OCI-LY1 (cell line): ENCODE measurements around the gene ARHGAP22.

ENCODE experiments used
- H2AFZ ChIP-seq: fragments of 200-600 bp; sonication (generic), shearing (Covaris generic); 2 replicates; pipeline ENCODE4 v1.6.0; 2014; ENCODE audit warnings: antibody characterized with exemption, mild to moderate bottlenecking, low read length
- H3F3A ChIP-seq: fragments of 200-600 bp; sonication (generic), shearing (Covaris generic); 2 replicates; pipeline ENCODE4 v1.6.0; 2014; ENCODE audit warnings: mild to moderate bottlenecking, antibody characterized with exemption, low read length, moderate library complexity; ENCODE audit not compliant: insufficient read depth
- H3K27ac ChIP-seq: fragments of 200-600 bp; sonication (generic); 2 replicates; pipeline ENCODE4 v1.5.1; 2014; ENCODE audit warnings: low read length, mixed run types, mild to moderate bottlenecking, low read depth; ENCODE audit not compliant: poor library complexity, severe bottlenecking
- H3K27me3 ChIP-seq: fragments of 200-600 bp; sonication (generic); 2 replicates; pipeline ENCODE4 v1.6.0; 2014; ENCODE audit warnings: antibody characterized with exemption, mild to moderate bottlenecking, low read length, moderate library complexity; ENCODE audit not compliant: insufficient read depth
- H3K36me3 ChIP-seq: fragments of 200-600 bp; sonication (generic); 2 replicates; pipeline ENCODE4 v1.6.1; 2014; ENCODE audit warnings: mild to moderate bottlenecking, antibody characterized with exemption, low read length, moderate library complexity, mixed read lengths; ENCODE audit not compliant: insufficient read depth
- H3K4me1 ChIP-seq: fragments of 200-600 bp; sonication (generic); 2 replicates; pipeline ENCODE4 v1.5.1; 2014; ENCODE audit warnings: mild to moderate bottlenecking, low read length, moderate library complexity; ENCODE audit not compliant: insufficient read depth, severe bottlenecking
- H3K4me2 ChIP-seq: fragments of 200-600 bp; sonication (generic), shearing (Covaris generic); 2 replicates; pipeline ENCODE4 v1.6.1; 2014; ENCODE audit warnings: low read length
- H3K4me3 ChIP-seq: fragments of 200-600 bp; sonication (generic); 2 replicates; pipeline ENCODE4 v1.5.1; 2014; ENCODE audit warnings: low read length, low read depth, mild to moderate bottlenecking, mixed read lengths; ENCODE audit not compliant: poor library complexity, severe bottlenecking
- H3K79me2 ChIP-seq: fragments of 200-600 bp; shearing (Covaris generic); 2 replicates; pipeline ENCODE4 v1.6.1; 2016; ENCODE audit warnings: mixed run types, low read length, mixed read lengths; ENCODE audit not compliant: insufficient read depth
- H3K9ac ChIP-seq: fragments of 200-600 bp; sonication (generic), shearing (Covaris generic); 2 replicates; pipeline ENCODE4 v1.6.1; 2014; ENCODE audit warnings: mild to moderate bottlenecking, low read length, mixed read lengths
- H3K9me2 ChIP-seq: fragments of 200-600 bp; sonication (generic), shearing (Covaris generic); 2 replicates; pipeline ENCODE4 v1.6.1; 2014; ENCODE audit warnings: low read depth, mild to moderate bottlenecking, low read length, mixed read lengths
- H3K9me3 ChIP-seq: fragments of 200-600 bp; shearing (Covaris generic); 2 replicates; pipeline ENCODE4 v1.6.1; 2014; ENCODE audit warnings: low read length, mixed read lengths
- H4K20me1 ChIP-seq: fragments of 200-600 bp; sonication (generic), shearing (Covaris generic); 2 replicates; pipeline ENCODE4 v1.6.0; 2016; ENCODE audit warnings: mild to moderate bottlenecking, low read length; ENCODE audit not compliant: insufficient read depth
- CTCF ChIP-seq: fragments of 200-600 bp; sonication (generic), shearing (Covaris generic); IDR thresholded peaks from 2 replicates; pipeline ENCODE4 v1.5.1; 2017; ENCODE audit warnings: mild to moderate bottlenecking, antibody characterized with exemption, low read length, moderate library complexity, mixed read lengths
- EZH2 ChIP-seq: fragments of 200-600 bp; sonication (generic), shearing (Covaris generic); IDR thresholded peaks from 2 replicates; pipeline ENCODE4 v1.8.0; 2017; ENCODE audit warnings: borderline replicate concordance, mixed run types, mild to moderate bottlenecking, antibody characterized with exemption, low read length, moderate library complexity, mixed read lengths

ARHGAP22 gene

DNA sequence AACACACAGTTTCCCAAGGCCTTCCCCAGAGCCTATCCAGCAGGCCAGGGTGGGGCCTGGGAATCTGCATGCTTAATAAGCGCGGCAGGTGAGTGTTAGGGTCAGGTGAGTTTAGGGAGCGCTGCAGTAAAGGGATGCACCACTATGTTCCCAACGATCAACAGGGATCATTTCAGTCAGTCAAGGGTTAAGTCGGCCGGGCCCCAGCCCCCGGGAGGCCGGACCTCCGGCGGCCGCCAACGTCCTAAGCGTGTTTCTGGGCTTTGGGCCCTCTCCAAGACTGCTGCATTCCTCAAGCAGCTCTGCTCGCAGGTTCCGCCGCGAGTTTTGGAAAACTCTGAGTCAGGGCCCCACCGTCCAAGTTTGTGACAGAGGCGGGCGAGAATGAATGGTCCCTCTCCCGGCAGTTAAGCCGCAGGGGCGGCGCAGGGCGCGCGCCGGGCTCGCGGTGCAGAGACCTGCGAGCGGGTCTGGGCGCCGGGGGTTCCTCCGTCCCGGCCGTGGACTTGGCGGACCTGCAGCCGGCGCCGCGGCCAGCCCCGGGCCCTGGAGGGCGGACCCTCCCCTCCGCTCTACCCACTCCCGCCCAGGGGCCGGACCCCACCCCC lies 81.6 kb downstream of the ARHGAP22 start:
- Histone ChIP-seq H3K79me2 (no peaks in the 10 kb centered on the region), H3K4me1 (no peaks in the 10 kb centered on the region), H3K36me3 (no peaks in the 10 kb centered on the region), H3K9me3 (no peaks in the 10 kb centered on the region), H3K4me3 (no peak overlapping the region), H4K20me1 (no peaks in the 10 kb centered on the region), H2AFZ (no peak overlapping the region), H3K9me2 (no peaks in the 10 kb centered on the region), H3K27ac (no peak overlapping the region), H3K27me3 (peaks cover 4% of the 10 kb centered on the region; the same call in 1 of the 2 replicates), H3F3A (no peaks in the 10 kb centered on the region), H3K9ac (no peak overlapping the region), H3K4me2 (no peak overlapping the region)
- TF ChIP-seq EZH2, result no peak

DNA sequence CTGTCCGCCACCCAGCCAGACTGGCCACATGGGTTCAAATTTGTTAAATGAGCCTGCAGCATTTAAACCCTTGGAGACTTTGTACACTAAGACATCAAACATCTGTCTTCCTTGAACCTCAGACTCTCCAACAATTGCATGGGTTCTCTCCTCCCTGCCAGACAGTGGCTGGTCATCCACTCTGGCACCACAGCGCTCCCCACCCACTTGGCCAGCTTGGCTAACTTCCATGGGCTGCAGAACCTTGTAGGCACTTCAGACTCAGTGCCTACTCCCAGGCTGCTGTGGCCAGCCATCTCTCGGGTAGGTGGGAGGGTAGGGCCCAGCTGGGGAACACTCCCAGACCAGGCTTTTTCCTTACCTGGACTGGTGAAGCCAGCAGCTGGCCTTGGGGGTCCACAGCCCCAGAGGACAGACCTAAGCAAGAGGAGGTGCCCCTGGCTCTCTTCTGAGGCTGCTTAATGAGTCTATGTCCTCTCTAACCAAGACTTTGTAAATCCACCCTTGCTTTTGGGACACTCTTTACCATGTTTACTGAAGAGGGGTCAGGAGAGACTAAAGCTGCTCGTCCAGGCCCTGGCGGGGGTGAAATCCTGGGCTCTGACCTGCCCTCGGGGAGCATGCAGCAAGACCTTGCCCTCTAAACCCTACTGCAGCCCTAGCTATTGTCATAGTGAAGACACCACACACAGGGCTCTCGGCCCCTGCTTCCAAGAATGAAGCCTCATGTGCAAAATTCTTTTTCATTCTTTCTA lies 82.7 kb downstream of the ARHGAP22 start:
- Histone ChIP-seq H3F3A (no peaks in the 10 kb centered on the region), H3K4me1 (no peaks in the 10 kb centered on the region), H3K4me2 (no peak overlapping the region), H3K36me3 (no peaks in the 10 kb centered on the region), H3K9ac (no peak overlapping the region), H3K27me3 (peaks cover 4% of the 10 kb centered on the region; the same call in 1 of the 2 replicates), H4K20me1 (no peaks in the 10 kb centered on the region), H3K79me2 (no peaks in the 10 kb centered on the region), H3K27ac (no peak overlapping the region), H3K9me2 (no peaks in the 10 kb centered on the region), H3K9me3 (no peaks in the 10 kb centered on the region), H3K4me3 (no peak overlapping the region), H2AFZ (no peak overlapping the region)
- TF ChIP-seq CTCF (no peak), EZH2 (no peak)

DNA sequence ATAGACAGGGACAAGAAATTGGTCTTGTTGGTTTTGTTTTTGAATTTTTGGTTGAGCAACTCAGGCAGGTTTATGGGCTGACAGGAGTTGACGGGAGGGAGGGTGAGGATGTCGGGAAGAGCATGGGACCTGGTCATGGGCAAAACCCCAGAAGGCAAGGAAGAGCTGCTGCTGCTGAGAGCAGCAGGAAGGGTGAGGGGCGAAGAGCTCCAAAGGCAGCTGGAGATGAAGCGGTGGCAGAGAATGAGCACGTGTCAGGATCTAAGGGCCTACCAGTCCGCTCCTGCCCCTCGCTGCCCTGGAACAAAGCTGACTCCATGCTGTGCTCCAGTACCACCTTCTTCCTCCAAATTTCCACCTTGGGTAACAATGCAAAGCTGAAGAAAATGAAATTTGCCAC lies 84.3 kb downstream of the ARHGAP22 start:
- H3K27ac ChIP-seq, result no peak overlapping the region
- no peak overlapping the region for H3K4me2 ChIP-seq

More for the DNA sequence above, 84.3 kb downstream of the ARHGAP22 start:
- no peaks in the 10 kb centered on the region for H3F3A ChIP-seq
- H3K4me1 ChIP-seq, result no peaks in the 10 kb centered on the region
- H4K20me1 ChIP-seq, result no peaks in the 10 kb centered on the region
- H3K4me3 ChIP-seq, result no peak overlapping the region
- H3K36me3 ChIP-seq, result no peaks in the 10 kb centered on the region
- no peaks in the 10 kb centered on the region for H3K9me3 ChIP-seq
- no peaks in the 10 kb centered on the region for H3K9me2 ChIP-seq
- peaks cover 4% of the 10 kb centered on the region; the same call in 1 of the 2 replicates for H3K27me3 ChIP-seq
- H3K79me2 ChIP-seq, result no peaks in the 10 kb centered on the region
- H3K9ac ChIP-seq, result no peak overlapping the region
- H2AFZ ChIP-seq, result no peak overlapping the region
- TF ChIP-seq EZH2 (no peak), CTCF (no peak)
